ENCODE results near the gene PPM1A. TPM values are rescaled to one million over a fixed set of nuclear protein-coding genes. Genes with fewer than 3 reads are reported as not detected.

The PPM1A gene
- polyA plus RNA-seq, 3 donors, result 18.4 to 34.1 (median 21.5) TPM

DNA sequence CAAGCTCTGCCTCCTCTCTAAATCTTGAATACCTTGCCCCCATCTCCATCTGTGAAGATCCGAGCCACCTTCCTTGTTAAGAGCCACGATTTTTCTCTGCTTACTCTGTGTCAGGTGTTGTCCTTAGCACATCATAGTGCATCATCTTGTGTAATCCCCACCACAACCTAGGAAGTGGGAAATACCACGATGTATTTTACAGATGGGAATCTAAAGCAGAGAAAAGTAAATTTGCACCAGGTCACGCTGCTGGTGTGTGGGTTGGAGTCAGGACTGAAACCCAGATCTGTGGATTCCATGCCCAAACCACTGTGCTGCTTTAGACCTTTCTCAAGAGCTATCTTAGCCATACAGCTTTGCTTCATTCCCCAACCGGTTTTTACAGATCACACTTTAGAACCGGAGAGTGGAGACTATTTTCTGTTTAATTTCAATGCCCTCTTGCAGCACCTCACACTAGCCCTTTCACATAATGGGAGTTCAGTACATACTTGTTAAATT is 94.6 kb downstream of the PPM1A start:
- intact Hi-C loops (cut with micrococcal nuclease), result no loop called here
- Mint-ChIP-seq H3K4me3 (no peak overlapping the region), H3K36me3 (no peaks in the 10 kb centered on the region), H3K9me3 (peaks cover 0 to 2% (median 0%) of the 10 kb centered on the region in 7 donors), H3K4me1 (no peaks in the 10 kb centered on the region), H3K27me3 (ENCODE audit: low read depth in 3 of 3) (peaks cover 5 to 8% (median 6%) of the 10 kb centered on the region in 3 donors), H3K27ac (no peak overlapping the region)
- no peak for DNase-seq
- H3K4me2 ChIP-seq (replicated peaks; ENCODE audit: extremely low read depth, low read length, poor library complexity, severe bottlenecking), result no peak overlapping the region
- no CpG with 5 or more reads among the region's 6 CpGs for WGBS (ENCODE audit: insufficient coverage)
- H3K36me3 ChIP-seq (replicated peaks in 1 of 2; ENCODE audit: control insufficient read depth in 1 of 2, insufficient read depth in 2 of 2, low read length in 2 of 2), result no peaks in the 10 kb centered on the region
- H3K9ac ChIP-seq (ENCODE audit: insufficient read depth, low read length, poor library complexity, severe bottlenecking), result no peak overlapping the region
- TF ChIP-seq, protein P1, sequence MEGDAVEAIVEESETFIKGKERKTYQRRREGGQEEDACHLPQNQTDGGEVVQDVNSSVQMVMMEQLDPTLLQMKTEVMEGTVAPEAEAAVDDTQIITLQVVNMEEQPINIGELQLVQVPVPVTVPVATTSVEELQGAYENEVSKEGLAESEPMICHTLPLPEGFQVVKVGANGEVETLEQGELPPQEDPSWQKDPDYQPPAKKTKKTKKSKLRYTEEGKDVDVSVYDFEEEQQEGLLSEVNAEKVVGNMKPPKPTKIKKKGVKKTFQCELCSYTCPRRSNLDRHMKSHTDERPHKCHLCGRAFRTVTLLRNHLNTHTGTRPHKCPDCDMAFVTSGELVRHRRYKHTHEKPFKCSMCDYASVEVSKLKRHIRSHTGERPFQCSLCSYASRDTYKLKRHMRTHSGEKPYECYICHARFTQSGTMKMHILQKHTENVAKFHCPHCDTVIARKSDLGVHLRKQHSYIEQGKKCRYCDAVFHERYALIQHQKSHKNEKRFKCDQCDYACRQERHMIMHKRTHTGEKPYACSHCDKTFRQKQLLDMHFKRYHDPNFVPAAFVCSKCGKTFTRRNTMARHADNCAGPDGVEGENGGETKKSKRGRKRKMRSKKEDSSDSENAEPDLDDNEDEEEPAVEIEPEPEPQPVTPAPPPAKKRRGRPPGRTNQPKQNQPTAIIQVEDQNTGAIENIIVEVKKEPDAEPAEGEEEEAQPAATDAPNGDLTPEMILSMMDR (IDR thresholded peaks at IDR 0.05), result no peak
- no peaks in the 10 kb centered on the region for H3K4me1 ChIP-seq (ENCODE audit: control insufficient read depth in 1 of 2, insufficient read depth in 2 of 2, low read length in 2 of 2)
- no peak overlapping the region for H2AFZ ChIP-seq (ENCODE audit: insufficient read depth, low read depth, low read length, poor library complexity, severe bottlenecking)
- no peak overlapping the region for H3K4me3 ChIP-seq (replicated peaks in 1 of 3; ENCODE audit: low read depth in 2 of 3, low read length in 3 of 3)
- no peaks in the 10 kb centered on the region for H3K79me2 ChIP-seq (ENCODE audit: insufficient read depth, low read length)
- H3K27ac ChIP-seq (ENCODE audit: low read depth in 1 of 2, low read length in 2 of 2), result no peak overlapping the region
- peaks cover 2 to 4% of the 10 kb centered on the region in 2 donors for H3K27me3 ChIP-seq (ENCODE audit: control insufficient read depth in 2 of 2, insufficient read depth in 2 of 2, low read length in 2 of 2)
- no peaks in the 10 kb centered on the region for H4K20me1 ChIP-seq (ENCODE audit: insufficient read depth, low read length)
- H3K9me3 ChIP-seq (replicated peaks in 1 of 2; ENCODE audit: control insufficient read depth in 1 of 2, insufficient read depth in 1 of 2, low read length in 2 of 2), result no peaks in the 10 kb centered on the region

DNA sequence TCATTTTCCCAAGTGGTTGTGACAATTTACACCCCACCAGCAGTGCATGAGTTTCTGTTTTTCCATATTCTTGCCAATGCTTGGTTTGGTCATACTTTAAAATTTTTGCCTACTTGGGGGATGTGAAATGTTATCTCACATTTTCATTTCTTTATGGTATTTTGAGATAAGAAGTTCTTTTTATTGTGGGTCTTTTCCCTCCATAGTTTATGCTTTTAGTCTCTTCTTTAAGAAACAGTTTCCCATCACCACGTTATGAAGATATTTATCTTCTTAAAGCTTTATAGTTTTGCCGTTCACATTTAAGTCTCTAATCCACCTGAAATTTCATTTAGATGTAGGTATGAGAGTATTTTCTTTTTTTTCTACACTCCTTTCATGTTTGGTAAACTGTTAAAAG is 95.7 kb downstream of the PPM1A start:
- Mint-ChIP-seq H3K4me1 (no peaks in the 10 kb centered on the region), H3K36me3 (no peaks in the 10 kb centered on the region), H3K9me3 (peaks cover 0 to 2% (median 0%) of the 10 kb centered on the region in 7 donors), H3K4me3 (no peak overlapping the region), H3K27ac (no peak overlapping the region), H3K27me3 (ENCODE audit: low read depth in 3 of 3) (peaks cover 6 to 10% (median 7%) of the 10 kb centered on the region in 3 donors)
- Histone ChIP-seq H3K79me2 (ENCODE audit: insufficient read depth, low read length) (no peaks in the 10 kb centered on the region), H3K9me3 (replicated peaks in 1 of 2; ENCODE audit: control insufficient read depth in 1 of 2, insufficient read depth in 1 of 2, low read length in 2 of 2) (no peaks in the 10 kb centered on the region), H3K4me3 (replicated peaks in 1 of 3; ENCODE audit: low read depth in 2 of 3, low read length in 3 of 3) (no peak overlapping the region), H3K27ac (ENCODE audit: low read depth in 1 of 2, low read length in 2 of 2) (no peak overlapping the region), H3K9ac (ENCODE audit: insufficient read depth, low read length, poor library complexity, severe bottlenecking) (no peak overlapping the region), H4K20me1 (ENCODE audit: insufficient read depth, low read length) (no peaks in the 10 kb centered on the region), H3K4me1 (ENCODE audit: control insufficient read depth in 1 of 2, insufficient read depth in 2 of 2, low read length in 2 of 2) (no peaks in the 10 kb centered on the region), H3K27me3 (ENCODE audit: control insufficient read depth in 2 of 2, insufficient read depth in 2 of 2, low read length in 2 of 2) (peaks cover 0 to under 1% of the 10 kb centered on the region in 2 donors), H2AFZ (ENCODE audit: insufficient read depth, low read depth, low read length, poor library complexity, severe bottlenecking) (no peak overlapping the region), H3K36me3 (replicated peaks in 1 of 2; ENCODE audit: control insufficient read depth in 1 of 2, insufficient read depth in 2 of 2, low read length in 2 of 2) (no peaks in the 10 kb centered on the region), H3K4me2 (replicated peaks; ENCODE audit: extremely low read depth, low read length, poor library complexity, severe bottlenecking) (no peak overlapping the region)
- no peak for DNase-seq
- TF ChIP-seq, protein P1 (IDR thresholded peaks at IDR 0.05), result no peak
- WGBS (ENCODE audit: insufficient coverage), result no CpG with 5 or more reads among the region's 2 CpGs
- intact Hi-C loops (cut with micrococcal nuclease), result loop anchor here in 1 of 2 donors (5.0 kb wide), 1 partner anchor 908 kb away; no protein-coding TSS in a partner anchor

Measured in CD14-positive monocyte (primary cell).